NCI-H510A treated with DMSO at 0.1 percent for 48 hours (cell line): ENCODE measurements around the gene TRNAU1AP.
"Not testable (repeated sequence)": the region's sequence is repeated elsewhere in the genome, so short reads cannot be mapped to it uniquely, and the experiment has no call there.

Experiments used
- DNase-seq: peaks from one replicate; lab custom pipeline; 2025; lab: John Stamatoyannopoulos, UW

TRNAU1AP gene

GRCh38 chr1:28552758-28553663 is at the start of gene TRNAU1AP:
TSS of gene TRNAU1AP (plus strand) at chr1:28553085. CDS start at chr1:28553111, 26 bp downstream.
- peak; percentile 94 for DNase-seq

- no peak for DNase-seq
Measured at GRCh38 chr1:28503117-28503516, 49.8 kb upstream of the TRNAU1AP start.

GRCh38 chr1:28505406-28506187 is 47.3 kb upstream of the TRNAU1AP start, which contains the start of gene RCC1:
TSS of gene RCC1 (plus strand) at chr1:28506043. CDS start at chr1:28529867, 23,824 bp downstream.
- DNase-seq = peak; percentile 97

- DNase-seq = no peak
Measured at GRCh38 chr1:28506907-28507246, 46.0 kb upstream of the TRNAU1AP start.

- no peak for DNase-seq
Measured at GRCh38 chr1:28507247-28507645, 45.6 kb upstream of the TRNAU1AP start.

GRCh38 chr1:28507646-28508434 is 45.0 kb upstream of the TRNAU1AP start:
- DNase-seq = no peak

- DNase-seq = no peak
Measured at GRCh38 chr1:28508435-28508754, 44.5 kb upstream of the TRNAU1AP start.

- no peak for DNase-seq
Measured at GRCh38 chr1:28509705-28510272, 43.1 kb upstream of the TRNAU1AP start.

- no peak for DNase-seq
Measured at GRCh38 chr1:28510273-28510969, 42.5 kb upstream of the TRNAU1AP start.

GRCh38 chr1:28510970-28511440 is 41.9 kb upstream of the TRNAU1AP start:
- no peak for DNase-seq

- no peak for DNase-seq
Measured at GRCh38 chr1:28512058-28512611, 40.8 kb upstream of the TRNAU1AP start.

- DNase-seq = not testable (repeated sequence)
Measured at GRCh38 chr1:28514445-28514933, 38.4 kb upstream of the TRNAU1AP start.

- DNase-seq = no peak
Measured at GRCh38 chr1:28516518-28516956, 36.3 kb upstream of the TRNAU1AP start.

- peak; percentile 47 for DNase-seq
Measured at GRCh38 chr1:28517649-28517999, 35.3 kb upstream of the TRNAU1AP start.

- peak; percentile 65 for DNase-seq
Measured at GRCh38 chr1:28518000-28518744, 34.7 kb upstream of the TRNAU1AP start.

- DNase-seq = no peak
Measured at GRCh38 chr1:28518745-28519341, 34.0 kb upstream of the TRNAU1AP start.

- DNase-seq = no peak
Measured at GRCh38 chr1:28519946-28520725, 32.7 kb upstream of the TRNAU1AP start.

GRCh38 chr1:28520796-28521195 is 32.1 kb upstream of the TRNAU1AP start:
- DNase-seq = not testable (repeated sequence)
